WTC11 (cell line): ENCODE results near the gene CSKMT. TPM values are rescaled to one million over a fixed set of nuclear protein-coding genes. Genes with fewer than 3 reads are reported as not detected.
"Not testable (repeated sequence)": the region's sequence is repeated elsewhere in the genome, so short reads cannot be mapped to it uniquely, and the experiment has no call there.

Experiments
- ATAC-seq: fragments of 200-7000 bp; cut with Tn5 transposase; 2 replicates; pipeline ENCODE4 v1.10.0; 2021; ENCODE audit warnings: mild to moderate bottlenecking, moderate library complexity
- CTCF ChIA-PET: fragments of 300-600 bp; sonication (Branson Sonifier 250); formaldehyde crosslinking; loops from one replicate; lab custom pipeline; 2021; ENCODE audit warnings: antibody characterized with exemption; lab: Charles Lee
- POLR2A ChIA-PET: fragments of 350-600 bp; sonication (Branson Sonifier 250); formaldehyde crosslinking; loops from one replicate; lab custom pipeline; 2021; ENCODE audit warnings: antibody characterized with exemption; lab: Charles Lee
- DNase-seq: peaks from one replicate; pipeline ENCODE4 v3.0.0; 2021; ENCODE audit warnings: low spot score
- H3K27ac Mint-ChIP-seq: 2 replicates; pipeline ENCODE4 v1.8.0; 2021; ENCODE audit warnings: mixed read lengths
- H3K27me3 Mint-ChIP-seq: 2 replicates; pipeline ENCODE4 v1.8.0; 2021; ENCODE audit warnings: low read depth, mild to moderate bottlenecking, moderate library complexity, mixed read lengths
- H3K36me3 Mint-ChIP-seq: 2 replicates; pipeline ENCODE4 v1.8.0; 2021; ENCODE audit warnings: mixed read lengths
- H3K4me1 Mint-ChIP-seq: 2 replicates; pipeline ENCODE4 v1.8.0; 2022; ENCODE audit warnings: mixed read lengths
- H3K4me3 Mint-ChIP-seq: 2 replicates; pipeline ENCODE4 v1.8.0; 2021; ENCODE audit warnings: mild to moderate bottlenecking, moderate library complexity, mixed read lengths
- H3K9me3 Mint-ChIP-seq: 2 replicates; pipeline ENCODE4 v1.8.0; 2021; ENCODE audit warnings: mixed read lengths
- ARID4B ChIP-seq: sonication (generic); formaldehyde crosslinking; IDR thresholded peaks from 2 replicates; pipeline ENCODE4 v1.8.0; 2023; ENCODE audit warnings: missing genetic modification reagents, mild to moderate bottlenecking, borderline replicate concordance
- ELF4 ChIP-seq: sonication (generic); formaldehyde crosslinking; IDR thresholded peaks from 2 replicates; pipeline ENCODE4 v1.8.1; 2022; ENCODE audit warnings: low read depth, mild to moderate bottlenecking, moderate library complexity, missing genetic modification reagents
- EMX1 ChIP-seq: fragments of 250-450 bp; sonication (Bioruptor Pico); IDR thresholded peaks from 2 replicates; pipeline ENCODE4 v1.8.0; 2021; ENCODE audit warnings: mild to moderate bottlenecking
- JAZF1 ChIP-seq: fragments of 250-450 bp; sonication (Bioruptor Pico); IDR thresholded peaks from 2 replicates; pipeline ENCODE4 v1.9.0; 2021; ENCODE audit warnings: moderate library complexity, mild to moderate bottlenecking, inconsistent platforms
- PREB ChIP-seq: sonication (generic); formaldehyde crosslinking; IDR thresholded peaks from 2 replicates; pipeline ENCODE4 v1.8.1; 2022; ENCODE audit warnings: mild to moderate bottlenecking, missing genetic modification reagents, moderate library complexity, borderline replicate concordance
- total RNA-seq: library from RNA; stranded (reverse); gene quantifications from 3 replicates; pipeline ENCODE4 v1.2.3, GENCODE V29; 2021
- TF ChIP-seq, protein P1 (sequence below): sonication (generic); formaldehyde crosslinking; IDR thresholded peaks from 2 replicates; pipeline ENCODE4 v1.8.0; 2022; ENCODE audit warnings: mild to moderate bottlenecking, missing genetic modification reagents
- TF ChIP-seq, protein P2 (sequence below): sonication (generic); formaldehyde crosslinking; IDR thresholded peaks from 2 replicates; pipeline ENCODE4 v1.8.1; 2023; ENCODE audit warnings: mild to moderate bottlenecking, missing genetic modification reagents, borderline replicate concordance
- TF ChIP-seq, protein P3 (sequence below): fragments of 250-450 bp; sonication (Bioruptor Pico); IDR thresholded peaks from 2 replicates; pipeline ENCODE4 v1.9.0; 2021; ENCODE audit warnings: mild to moderate bottlenecking, borderline replicate concordance
- TF ChIP-seq, protein P4 (sequence below): sonication (generic); formaldehyde crosslinking; IDR thresholded peaks from 2 replicates; pipeline ENCODE4 v1.8.1; 2022; ENCODE audit warnings: low read depth, mild to moderate bottlenecking, moderate library complexity, missing genetic modification reagents, borderline replicate concordance

Gene CSKMT
- total RNA-seq, 1 experiment from 2014 or later, result 75.6 TPM

- TF ChIP-seq, protein P1, sequence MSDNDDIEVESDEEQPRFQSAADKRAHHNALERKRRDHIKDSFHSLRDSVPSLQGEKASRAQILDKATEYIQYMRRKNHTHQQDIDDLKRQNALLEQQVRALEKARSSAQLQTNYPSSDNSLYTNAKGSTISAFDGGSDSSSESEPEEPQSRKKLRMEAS, result no peak
- TF ChIP-seq, protein P2, sequence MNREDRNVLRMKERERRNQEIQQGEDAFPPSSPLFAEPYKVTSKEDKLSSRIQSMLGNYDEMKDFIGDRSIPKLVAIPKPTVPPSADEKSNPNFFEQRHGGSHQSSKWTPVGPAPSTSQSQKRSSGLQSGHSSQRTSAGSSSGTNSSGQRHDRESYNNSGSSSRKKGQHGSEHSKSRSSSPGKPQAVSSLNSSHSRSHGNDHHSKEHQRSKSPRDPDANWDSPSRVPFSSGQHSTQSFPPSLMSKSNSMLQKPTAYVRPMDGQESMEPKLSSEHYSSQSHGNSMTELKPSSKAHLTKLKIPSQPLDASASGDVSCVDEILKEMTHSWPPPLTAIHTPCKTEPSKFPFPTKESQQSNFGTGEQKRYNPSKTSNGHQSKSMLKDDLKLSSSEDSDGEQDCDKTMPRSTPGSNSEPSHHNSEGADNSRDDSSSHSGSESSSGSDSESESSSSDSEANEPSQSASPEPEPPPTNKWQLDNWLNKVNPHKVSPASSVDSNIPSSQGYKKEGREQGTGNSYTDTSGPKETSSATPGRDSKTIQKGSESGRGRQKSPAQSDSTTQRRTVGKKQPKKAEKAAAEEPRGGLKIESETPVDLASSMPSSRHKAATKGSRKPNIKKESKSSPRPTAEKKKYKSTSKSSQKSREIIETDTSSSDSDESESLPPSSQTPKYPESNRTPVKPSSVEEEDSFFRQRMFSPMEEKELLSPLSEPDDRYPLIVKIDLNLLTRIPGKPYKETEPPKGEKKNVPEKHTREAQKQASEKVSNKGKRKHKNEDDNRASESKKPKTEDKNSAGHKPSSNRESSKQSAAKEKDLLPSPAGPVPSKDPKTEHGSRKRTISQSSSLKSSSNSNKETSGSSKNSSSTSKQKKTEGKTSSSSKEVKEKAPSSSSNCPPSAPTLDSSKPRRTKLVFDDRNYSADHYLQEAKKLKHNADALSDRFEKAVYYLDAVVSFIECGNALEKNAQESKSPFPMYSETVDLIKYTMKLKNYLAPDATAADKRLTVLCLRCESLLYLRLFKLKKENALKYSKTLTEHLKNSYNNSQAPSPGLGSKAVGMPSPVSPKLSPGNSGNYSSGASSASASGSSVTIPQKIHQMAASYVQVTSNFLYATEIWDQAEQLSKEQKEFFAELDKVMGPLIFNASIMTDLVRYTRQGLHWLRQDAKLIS (CRISPR knock-in tag), result no peak
- no peak for TF ChIP-seq ELF4 (CRISPR knock-in tag)
Observed at GRCh38 chr11:62649486-62649885, 15.6 kb upstream of the CSKMT start (continued).

DNA sequence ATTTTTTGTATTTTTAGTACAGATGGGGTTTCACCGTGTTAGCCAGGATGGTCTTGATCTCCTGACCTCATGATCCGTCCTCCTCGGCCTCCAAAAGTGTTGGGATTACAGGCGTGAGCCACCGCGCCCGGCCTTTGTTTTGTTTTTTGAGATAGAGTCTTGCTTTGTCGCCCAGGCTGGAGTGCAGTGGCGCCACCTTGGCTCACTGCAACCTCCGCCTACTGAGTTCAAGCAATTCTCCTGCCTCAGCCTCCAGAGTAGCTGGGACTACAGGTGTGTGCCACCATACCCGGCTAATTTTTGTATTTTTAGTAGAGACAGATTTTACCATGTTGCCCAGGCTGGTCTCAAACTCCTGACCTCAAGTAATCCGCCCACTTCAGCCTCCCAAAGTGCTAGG lies 14.8 kb upstream of the CSKMT start:
- DNase-seq, H3K27me3 Mint-ChIP-seq, H3K4me3 Mint-ChIP-seq, ATAC-seq, H3K27ac Mint-ChIP-seq, H3K9me3 Mint-ChIP-seq: not testable (repeated sequence)
- ChIA-PET CTCF (interaction anchor here (0.6 to 1.2 kb wide), 2 partner anchors 58 to 211 kb away, joined by 3 read pairs; no protein-coding TSS in a partner anchor), POLR2A (interaction anchor here (6.3 kb wide), 1 partner anchor 15 kb away, joined by 42 read pairs; the partner anchor contains the start of genes C11orf98 and CSKMT)
- peaks cover 23% of the 10 kb centered on the region for H3K36me3 Mint-ChIP-seq
- H3K4me1 Mint-ChIP-seq, result peaks cover 14% of the 10 kb centered on the region

- CTCF ChIA-PET, result interaction anchor here (1.0 to 1.1 kb wide), 7 partner anchors 13 to 110 kb away, joined by 3 to 5 read pairs (median 3); partner anchors contain the start of genes C11orf98, CSKMT and TUT1
- no peak for ATAC-seq
- Mint-ChIP-seq H3K27ac (peak overlapping the region; percentile 69), H3K4me1 (peaks cover 8% of the 10 kb centered on the region), H3K27me3 (no peaks in the 10 kb centered on the region), H3K4me3 (peak overlapping the region; percentile 90), H3K36me3 (peaks cover 19% of the 10 kb centered on the region), H3K9me3 (no peaks in the 10 kb centered on the region)
- DNase-seq, result no peak
- POLR2A ChIA-PET, result interaction anchor here (0.7 to 1.4 kb wide), 7 partner anchors 13 to 229 kb away, joined by 3 to 19 read pairs (median 6); partner anchors contain the start of genes B3GAT3, C11orf98, CSKMT and LBHD1
- TF ChIP-seq, protein P3, sequence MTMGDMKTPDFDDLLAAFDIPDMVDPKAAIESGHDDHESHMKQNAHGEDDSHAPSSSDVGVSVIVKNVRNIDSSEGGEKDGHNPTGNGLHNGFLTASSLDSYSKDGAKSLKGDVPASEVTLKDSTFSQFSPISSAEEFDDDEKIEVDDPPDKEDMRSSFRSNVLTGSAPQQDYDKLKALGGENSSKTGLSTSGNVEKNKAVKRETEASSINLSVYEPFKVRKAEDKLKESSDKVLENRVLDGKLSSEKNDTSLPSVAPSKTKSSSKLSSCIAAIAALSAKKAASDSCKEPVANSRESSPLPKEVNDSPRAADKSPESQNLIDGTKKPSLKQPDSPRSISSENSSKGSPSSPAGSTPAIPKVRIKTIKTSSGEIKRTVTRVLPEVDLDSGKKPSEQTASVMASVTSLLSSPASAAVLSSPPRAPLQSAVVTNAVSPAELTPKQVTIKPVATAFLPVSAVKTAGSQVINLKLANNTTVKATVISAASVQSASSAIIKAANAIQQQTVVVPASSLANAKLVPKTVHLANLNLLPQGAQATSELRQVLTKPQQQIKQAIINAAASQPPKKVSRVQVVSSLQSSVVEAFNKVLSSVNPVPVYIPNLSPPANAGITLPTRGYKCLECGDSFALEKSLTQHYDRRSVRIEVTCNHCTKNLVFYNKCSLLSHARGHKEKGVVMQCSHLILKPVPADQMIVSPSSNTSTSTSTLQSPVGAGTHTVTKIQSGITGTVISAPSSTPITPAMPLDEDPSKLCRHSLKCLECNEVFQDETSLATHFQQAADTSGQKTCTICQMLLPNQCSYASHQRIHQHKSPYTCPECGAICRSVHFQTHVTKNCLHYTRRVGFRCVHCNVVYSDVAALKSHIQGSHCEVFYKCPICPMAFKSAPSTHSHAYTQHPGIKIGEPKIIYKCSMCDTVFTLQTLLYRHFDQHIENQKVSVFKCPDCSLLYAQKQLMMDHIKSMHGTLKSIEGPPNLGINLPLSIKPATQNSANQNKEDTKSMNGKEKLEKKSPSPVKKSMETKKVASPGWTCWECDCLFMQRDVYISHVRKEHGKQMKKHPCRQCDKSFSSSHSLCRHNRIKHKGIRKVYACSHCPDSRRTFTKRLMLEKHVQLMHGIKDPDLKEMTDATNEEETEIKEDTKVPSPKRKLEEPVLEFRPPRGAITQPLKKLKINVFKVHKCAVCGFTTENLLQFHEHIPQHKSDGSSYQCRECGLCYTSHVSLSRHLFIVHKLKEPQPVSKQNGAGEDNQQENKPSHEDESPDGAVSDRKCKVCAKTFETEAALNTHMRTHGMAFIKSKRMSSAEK (CRISPR knock-in tag), result no peak
- TF ChIP-seq ARID4B (no peak), PREB (CRISPR knock-in tag) (0 out of 2 replicates have a peak, but pooled peaks have one; percentile 5), EMX1 (CRISPR knock-in tag) (no peak), JAZF1 (no peak)
- TF ChIP-seq, protein P4, sequence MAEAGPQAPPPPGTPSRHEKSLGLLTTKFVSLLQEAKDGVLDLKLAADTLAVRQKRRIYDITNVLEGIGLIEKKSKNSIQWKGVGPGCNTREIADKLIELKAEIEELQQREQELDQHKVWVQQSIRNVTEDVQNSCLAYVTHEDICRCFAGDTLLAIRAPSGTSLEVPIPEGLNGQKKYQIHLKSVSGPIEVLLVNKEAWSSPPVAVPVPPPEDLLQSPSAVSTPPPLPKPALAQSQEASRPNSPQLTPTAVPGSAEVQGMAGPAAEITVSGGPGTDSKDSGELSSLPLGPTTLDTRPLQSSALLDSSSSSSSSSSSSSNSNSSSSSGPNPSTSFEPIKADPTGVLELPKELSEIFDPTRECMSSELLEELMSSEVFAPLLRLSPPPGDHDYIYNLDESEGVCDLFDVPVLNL (CRISPR knock-in tag), result no peak
Observed at GRCh38 chr11:62652161-62653006, 12.7 kb upstream of the CSKMT start.
